ENCODE measurements around the gene PGLYRP4.

DNA sequence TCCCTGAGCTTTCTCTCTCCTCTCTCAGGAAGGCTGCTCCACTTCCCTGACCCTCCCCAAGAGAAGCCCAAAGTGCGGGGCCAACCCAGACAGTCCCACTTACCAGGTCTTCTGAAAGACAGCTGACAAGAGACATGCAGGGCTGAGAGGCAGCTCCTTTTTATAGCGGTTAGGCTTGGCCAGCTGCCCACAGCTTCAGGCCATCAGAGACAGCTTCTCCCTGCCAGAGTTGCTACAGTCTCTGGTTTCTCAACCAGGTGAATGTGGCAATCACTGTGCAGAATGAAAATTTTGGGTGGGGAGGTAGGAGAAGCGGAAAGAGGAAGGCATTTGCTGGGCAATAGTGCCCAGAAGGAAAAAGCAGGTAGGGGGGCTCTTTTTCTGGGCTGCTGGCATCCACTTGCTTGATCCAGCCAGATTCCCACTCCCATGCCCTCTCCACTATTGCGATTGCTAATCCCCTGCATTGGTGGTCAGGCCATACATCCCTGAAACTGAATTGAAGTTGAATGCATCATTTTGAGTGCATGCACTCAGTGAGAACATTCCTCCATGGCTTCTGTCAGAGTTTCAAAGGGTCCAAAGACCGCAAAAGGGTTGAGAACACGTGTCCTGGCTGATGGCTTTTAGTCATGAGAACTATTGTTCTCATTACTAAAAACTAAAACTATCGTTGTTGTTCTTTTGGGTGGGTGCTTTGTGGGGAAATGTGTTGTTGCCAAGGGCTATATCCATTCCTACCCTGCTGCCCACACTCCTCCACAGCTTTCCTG is 42.5 kb upstream of the PGLYRP4 start, which contains the start of gene S100A8:
- TF ChIP-seq POLR2A (IDR thresholded peaks at IDR 0.05) = no peak
- TF ChIP-seq, protein P1, sequence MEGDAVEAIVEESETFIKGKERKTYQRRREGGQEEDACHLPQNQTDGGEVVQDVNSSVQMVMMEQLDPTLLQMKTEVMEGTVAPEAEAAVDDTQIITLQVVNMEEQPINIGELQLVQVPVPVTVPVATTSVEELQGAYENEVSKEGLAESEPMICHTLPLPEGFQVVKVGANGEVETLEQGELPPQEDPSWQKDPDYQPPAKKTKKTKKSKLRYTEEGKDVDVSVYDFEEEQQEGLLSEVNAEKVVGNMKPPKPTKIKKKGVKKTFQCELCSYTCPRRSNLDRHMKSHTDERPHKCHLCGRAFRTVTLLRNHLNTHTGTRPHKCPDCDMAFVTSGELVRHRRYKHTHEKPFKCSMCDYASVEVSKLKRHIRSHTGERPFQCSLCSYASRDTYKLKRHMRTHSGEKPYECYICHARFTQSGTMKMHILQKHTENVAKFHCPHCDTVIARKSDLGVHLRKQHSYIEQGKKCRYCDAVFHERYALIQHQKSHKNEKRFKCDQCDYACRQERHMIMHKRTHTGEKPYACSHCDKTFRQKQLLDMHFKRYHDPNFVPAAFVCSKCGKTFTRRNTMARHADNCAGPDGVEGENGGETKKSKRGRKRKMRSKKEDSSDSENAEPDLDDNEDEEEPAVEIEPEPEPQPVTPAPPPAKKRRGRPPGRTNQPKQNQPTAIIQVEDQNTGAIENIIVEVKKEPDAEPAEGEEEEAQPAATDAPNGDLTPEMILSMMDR (IDR thresholded peaks at IDR 0.05) = no peak

Data from heart left ventricle (tissue), 13 donors.